Endothelial cell of umbilical vein (primary cell): ENCODE measurements around the gene ADNP.

Source experiments
- EZH2 ChIP-seq: IDR thresholded peaks from 2 replicates; pipeline ENCODE4 v1.6.1; 2012; ENCODE audit warnings: borderline replicate concordance, low read depth, mild to moderate bottlenecking, moderate library complexity, low read length, inconsistent platforms; ENCODE audit not compliant: severe bottlenecking
- JUN ChIP-seq: IDR thresholded peaks from 2 replicates; pipeline ENCODE4 v1.6.1; 2011; ENCODE audit warnings: borderline replicate concordance, low read depth; ENCODE audit not compliant: insufficient read length, insufficient read depth
- POLR2A ChIP-seq: IDR thresholded peaks from 2 replicates; pipeline ENCODE4 v1.6.1; 2012; ENCODE audit warnings: low read depth, mild to moderate bottlenecking, control low read depth, low read length
- POLR2AphosphoS5 ChIP-seq: IDR thresholded peaks from 2 replicates; pipeline ENCODE4 v1.6.1; 2012; ENCODE audit warnings: low read depth, mild to moderate bottlenecking, control low read depth, low read length, moderate library complexity; ENCODE audit not compliant: insufficient read depth
- TF ChIP-seq, protein P1 (sequence below), 2 donors: IDR thresholded peaks; 1 replicate in 1 of 2; 2 replicates in 1 of 2; pipeline ENCODE4 v1.5.1; 2011; ENCODE audit warnings: low read length in 2 of 2, mild to moderate bottlenecking in 2 of 2, moderate library complexity in 2 of 2, control low read depth in 1 of 2, inconsistent platforms in 1 of 2, low read depth in 1 of 2; ENCODE audit not compliant: insufficient read depth in 1 of 2; ENCODE audit errors: extremely low read depth in 1 of 2
- TF ChIP-seq, protein P2 (sequence below): IDR thresholded peaks from 2 replicates; pipeline ENCODE4 v1.6.1; 2011; ENCODE audit not compliant: insufficient read depth, insufficient read length

DNA sequence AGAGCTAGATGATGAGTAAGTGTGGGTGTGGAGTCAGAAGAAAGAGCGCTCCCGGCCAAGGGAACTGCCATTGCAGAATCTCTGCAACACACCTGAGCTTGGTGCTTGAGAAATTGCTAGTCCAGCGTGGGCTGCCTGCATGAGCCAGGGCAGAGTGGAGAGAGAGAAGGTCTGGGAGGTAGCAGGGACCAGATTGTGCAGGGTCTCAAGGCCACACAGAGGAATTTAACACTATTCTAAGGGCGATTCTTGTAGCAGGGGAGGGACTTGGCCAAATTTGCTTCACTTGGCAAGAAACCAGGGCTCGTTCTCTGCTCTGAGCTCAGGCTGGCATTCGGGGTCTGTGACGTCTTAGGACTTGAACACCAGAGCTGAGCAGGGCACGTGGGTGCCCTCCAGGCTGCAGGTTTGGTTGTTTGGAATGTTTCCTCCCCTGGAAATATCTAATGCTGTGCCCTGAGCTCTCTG, 82.9 kb downstream of the ADNP start:
- TF ChIP-seq, protein P1, sequence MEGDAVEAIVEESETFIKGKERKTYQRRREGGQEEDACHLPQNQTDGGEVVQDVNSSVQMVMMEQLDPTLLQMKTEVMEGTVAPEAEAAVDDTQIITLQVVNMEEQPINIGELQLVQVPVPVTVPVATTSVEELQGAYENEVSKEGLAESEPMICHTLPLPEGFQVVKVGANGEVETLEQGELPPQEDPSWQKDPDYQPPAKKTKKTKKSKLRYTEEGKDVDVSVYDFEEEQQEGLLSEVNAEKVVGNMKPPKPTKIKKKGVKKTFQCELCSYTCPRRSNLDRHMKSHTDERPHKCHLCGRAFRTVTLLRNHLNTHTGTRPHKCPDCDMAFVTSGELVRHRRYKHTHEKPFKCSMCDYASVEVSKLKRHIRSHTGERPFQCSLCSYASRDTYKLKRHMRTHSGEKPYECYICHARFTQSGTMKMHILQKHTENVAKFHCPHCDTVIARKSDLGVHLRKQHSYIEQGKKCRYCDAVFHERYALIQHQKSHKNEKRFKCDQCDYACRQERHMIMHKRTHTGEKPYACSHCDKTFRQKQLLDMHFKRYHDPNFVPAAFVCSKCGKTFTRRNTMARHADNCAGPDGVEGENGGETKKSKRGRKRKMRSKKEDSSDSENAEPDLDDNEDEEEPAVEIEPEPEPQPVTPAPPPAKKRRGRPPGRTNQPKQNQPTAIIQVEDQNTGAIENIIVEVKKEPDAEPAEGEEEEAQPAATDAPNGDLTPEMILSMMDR (IDR thresholded peaks at IDR 0.05; ENCODE audit: extremely low read depth in 1 of 2, insufficient read depth in 1 of 2, low read depth in 1 of 2, low read length in 2 of 2): no peak
- TF ChIP-seq EZH2 (no peak), POLR2A (no peak), POLR2AphosphoS5 (no peak), JUN (no peak)
- TF ChIP-seq, protein P2, sequence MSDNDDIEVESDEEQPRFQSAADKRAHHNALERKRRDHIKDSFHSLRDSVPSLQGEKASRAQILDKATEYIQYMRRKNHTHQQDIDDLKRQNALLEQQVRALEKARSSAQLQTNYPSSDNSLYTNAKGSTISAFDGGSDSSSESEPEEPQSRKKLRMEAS: no peak
